ENCODE measurements around the gene C1QTNF1.

GRCh38 chr17:79041723-79042420 lies 17.9 kb downstream of the C1QTNF1 start:
- TF ChIP-seq OSR1 (CRISPR knock-in tag; IDR thresholded peaks at IDR 0.05): no peak
- no peak for TF ChIP-seq ZFP30 (CRISPR knock-in tag; IDR thresholded peaks at IDR 0.05)
- TF ChIP-seq ARNTL (CRISPR knock-in tag; IDR thresholded peaks at IDR 0.05; ENCODE audit: borderline replicate concordance, low read depth): no peak

Measured in SK-N-SH treated with all-trans-retinoic acid at 6 μM for 48 hours (cell line).